Activated T-cell treated with anti-CD3 and anti-CD28 coated beads, Interleukin-2, amount 50 U/mL, for 1 hour (primary cell): ENCODE data around the gene TRERF1.
"Not testable (repeated sequence)": the region's sequence is repeated elsewhere in the genome, so short reads cannot be mapped to it uniquely, and the experiment has no call there.

Source experiments
- DNase-seq: peaks from one replicate; pipeline ENCODE4 v3.0.0-alpha.2; 2020

Gene TRERF1

DNA sequence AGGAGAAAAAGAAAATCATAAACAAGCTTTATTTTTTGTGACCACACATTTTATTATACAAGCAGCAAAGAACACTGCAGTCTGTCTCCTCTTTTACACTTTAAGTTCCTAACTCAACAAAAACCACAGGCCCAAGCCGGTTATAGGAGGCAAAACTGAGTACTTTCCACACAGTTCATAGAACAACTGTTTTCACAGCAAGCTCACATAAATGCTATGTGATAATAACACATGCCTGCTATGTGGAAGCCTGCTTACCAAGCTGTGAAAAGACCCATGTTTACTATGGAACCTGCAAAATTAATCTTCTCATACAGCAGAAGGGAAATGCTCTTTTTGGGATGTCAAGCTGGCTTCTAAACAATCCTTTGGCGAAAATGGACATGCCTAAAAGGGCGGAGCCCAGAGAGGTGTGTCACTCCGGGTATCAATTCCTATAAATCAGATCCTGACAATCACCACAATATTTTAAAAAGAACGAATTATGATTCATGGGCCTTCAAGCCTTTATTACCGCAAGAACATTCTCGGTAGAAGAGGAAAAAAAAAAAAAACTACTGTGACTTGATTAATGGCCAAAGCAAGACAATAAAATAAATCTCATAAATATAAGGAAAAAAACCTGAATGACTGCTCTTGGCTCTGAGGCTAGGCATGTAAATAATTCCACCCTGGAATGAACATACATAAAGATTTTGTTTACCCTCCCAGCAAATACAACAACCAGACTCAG lies 2.6 kb downstream of the TRERF1 start:
- DNase-seq: no peak

DNA sequence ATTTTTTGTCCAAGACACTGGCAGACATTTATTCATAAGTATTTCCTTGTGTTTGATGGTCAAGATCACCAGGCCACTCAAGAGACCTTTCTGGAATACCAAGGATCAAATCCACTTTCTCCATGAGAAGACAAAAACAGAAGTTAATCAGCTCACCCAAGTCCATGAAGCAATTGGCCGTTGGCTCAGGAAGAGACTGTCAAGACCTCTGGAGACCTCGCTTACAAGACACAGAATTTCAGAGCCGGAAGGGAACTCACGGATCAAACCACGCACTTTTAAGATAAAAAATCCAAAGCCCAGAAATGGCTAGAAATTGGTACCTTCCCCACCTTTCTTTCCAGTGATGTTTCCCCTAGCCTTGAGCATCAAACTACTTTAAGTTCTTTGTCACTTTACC lies 3.3 kb downstream of the TRERF1 start:
- DNase-seq: no peak

DNA sequence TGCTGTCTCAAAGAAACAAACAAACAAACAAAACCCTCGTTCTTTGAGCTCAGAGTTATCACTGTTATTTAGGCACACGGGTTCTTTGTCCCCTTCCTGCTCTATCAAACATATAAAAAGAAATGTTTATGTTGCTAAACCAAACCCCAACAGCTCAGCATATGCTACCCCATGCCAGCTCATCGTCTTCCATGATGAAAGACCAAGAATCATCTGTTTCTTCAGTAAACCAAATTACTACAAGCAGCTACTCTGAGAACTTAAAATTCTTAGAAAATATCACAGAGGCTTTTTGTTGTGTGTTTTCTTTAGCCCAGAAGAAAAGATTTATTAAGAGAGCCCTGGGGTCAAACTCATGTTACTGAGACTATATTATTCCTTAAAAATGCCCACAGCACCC lies 4.7 kb downstream of the TRERF1 start:
- no peak for DNase-seq

DNA sequence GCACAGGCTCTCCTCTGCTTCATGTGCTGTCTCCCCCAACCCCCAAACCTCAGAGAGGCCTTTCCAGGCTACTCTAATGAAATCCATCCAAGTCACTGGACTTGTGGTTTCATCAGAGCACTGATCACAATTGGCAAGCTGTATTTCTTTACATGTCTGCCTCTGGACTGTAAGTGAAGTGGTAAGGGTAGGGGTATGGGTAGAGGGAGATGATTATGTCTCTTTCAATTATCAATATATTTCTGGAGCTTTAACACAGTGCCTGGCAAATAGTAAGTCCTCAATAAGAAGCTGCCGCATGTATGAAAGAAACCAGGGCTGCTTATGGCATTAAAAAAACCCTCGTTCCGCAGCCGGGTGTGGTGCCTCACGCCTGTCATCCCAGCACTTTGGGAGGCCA lies 5.4 kb downstream of the TRERF1 start:
- no peak for DNase-seq

DNA sequence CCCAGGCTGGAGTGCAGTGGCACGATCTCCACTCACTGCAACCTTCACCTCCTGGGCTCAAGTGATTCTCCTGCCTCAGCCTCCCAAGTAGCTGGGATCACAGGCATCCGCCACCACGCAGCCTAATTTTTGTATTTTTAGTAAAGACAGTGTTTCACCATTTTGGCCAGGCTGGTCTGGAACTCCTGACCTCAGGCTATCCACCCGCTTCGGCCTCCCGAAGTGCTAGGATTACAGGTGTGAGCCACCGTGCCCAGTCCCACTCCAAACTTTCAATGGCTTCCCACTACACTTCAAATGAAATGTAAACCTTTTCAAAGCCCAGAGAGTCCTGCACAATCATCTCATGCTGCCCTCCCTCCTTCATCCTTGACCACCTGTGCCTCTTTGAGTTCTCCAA lies 5.8 kb downstream of the TRERF1 start:
- DNase-seq: not testable (repeated sequence)

DNA sequence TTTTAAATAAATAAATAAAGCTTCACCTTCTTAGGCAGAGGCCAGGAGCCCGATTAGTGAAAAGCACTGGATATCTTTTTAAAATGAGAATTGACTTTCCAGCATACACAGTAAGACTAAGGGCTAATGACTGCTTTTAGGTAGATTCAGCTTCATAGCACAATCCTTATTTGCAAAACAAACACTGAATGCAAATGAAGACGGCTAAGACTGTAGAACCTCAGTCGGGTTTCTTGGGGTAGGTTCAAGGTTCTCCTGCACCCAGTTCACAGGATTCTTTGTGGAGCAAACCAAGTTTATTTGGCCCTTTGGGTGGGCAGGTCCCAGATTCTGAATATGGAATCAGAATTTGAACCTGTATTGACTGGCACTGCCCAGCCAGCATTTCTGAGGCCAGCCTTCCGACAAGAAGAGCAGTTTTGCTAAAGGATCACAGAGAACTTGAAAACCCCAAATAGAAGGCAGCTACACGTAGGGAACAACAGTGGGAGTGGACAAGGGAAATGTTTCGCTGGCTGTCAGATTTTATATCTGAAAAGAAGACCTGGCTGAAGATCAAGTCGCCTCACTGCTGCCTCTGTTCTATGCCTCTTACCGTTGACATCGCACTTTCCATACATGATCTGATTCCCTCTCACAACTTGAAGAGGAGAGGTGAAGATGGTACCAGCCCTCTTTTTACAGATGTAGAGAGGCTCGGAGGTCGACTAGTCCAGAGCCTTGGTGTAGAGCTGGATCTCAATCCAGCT lies 8.2 kb downstream of the TRERF1 start:
- no peak for DNase-seq

DNA sequence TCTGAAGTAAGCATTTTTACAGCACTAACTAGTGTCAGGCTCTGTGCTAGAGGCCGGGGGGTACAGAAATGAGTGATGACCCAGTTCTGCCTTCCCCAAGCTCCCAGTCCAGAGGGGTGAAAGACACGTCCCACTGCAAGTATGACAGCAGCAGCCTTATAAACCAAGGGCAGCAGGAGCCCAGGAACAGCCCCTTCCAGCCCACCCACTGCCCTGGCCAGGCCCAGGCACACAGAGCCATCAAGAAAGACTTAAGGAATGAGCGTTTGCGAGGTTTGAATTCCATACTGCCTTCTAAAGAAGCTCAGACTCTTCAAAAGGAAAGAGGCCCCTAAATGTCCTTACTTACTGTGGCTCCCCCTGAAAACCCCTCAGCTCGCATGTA lies 10.0 kb downstream of the TRERF1 start:
- DNase-seq: no peak

DNA sequence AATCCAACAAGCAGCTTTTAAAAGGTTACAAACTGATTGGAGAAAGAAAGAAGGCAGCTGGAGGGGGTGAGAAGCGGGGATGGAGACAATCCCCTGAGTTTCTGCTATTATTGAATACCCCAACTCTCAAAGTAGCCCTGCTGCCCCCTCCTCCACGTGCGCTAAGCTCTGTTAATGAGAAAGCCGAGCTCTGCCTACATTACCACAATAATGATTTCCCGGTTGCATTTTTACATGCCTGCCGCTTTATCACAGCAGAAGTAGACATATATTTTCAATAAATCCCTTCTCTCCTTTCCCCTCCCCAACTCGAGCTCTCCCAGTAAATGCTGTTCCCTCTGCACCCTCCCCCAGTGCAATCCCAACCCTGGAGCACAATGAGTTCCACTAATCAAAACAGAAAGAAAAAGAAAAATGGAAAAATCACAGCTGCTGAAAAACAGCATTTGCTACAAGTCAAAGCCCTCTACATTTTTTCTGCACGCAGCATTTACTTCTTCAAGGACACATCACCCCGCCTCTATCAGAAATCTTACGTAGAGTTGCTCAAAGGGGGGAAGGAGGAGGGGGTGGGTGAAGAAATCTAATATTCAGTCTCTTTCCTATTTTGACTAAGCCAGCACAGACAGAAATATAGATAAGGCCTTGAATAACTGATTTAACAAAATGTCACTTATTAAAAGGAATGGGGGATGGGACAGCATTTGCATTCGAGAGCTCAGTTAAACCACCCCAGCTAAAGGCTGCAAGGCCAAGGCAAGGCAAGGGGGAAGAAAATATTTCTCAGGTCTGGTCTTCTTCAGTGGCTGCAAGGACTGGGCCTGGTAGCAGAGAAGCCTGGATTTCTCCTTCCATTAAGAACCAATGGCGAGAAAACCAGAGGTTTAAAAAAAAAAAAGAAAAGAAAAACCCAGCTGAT lies 10.7 kb downstream of the TRERF1 start:
- DNase-seq: no peak

DNA sequence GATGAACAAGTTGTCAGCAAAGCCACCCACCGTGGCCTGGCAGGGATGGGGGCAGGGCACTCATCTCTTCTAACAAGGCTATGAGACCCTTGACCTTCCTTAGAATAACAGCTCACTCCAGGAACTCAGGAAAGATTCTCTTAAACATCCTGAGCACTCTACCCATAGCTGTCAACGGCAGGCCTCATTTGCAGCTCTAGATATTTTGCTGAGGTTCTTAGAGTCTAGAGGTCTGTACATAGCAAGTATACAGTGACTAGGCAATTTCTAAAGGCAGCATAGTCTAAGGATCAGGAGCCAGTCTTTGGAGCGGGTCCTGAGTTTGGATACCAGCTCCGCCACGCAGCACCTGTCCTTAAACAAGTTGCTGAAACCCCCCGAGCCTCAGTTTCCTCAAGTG lies 11.7 kb downstream of the TRERF1 start:
- DNase-seq: no peak

DNA sequence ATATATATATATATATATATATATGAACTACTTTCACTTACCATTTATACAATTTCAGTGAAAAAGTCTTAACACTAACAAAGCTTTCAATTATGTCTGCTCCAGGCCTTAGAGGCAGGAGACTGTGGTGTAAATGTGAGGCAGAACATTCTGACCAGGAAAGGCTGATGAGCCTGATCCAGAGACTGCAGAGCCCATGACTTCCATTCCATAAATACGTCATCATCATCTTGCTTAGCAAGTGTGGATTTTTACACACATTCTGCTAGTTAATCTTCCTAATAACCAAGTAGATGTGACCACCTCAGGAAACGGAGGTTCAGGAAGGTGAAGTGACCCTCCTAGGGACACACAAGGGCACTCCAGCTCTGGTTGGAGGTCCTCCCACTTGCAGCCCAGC lies 14.9 kb downstream of the TRERF1 start:
- DNase-seq: no peak

DNA sequence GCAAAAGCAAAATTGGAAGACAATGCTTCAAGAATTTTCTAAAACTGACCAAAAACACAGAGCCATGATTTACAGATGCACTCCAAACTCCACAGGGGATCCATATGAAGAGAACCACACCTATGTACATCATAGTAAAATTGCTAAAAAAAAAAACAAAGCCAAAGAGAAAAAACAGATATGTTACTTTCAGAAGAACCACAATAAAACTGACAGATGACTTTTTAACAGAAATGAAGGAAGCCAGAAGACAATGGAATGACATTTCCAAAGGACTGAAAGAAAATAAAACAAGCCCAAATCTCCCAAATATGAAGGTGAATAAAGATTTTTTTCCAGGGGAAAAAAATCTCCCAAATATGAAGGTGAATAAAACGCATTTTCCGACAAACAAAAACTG lies 17.5 kb downstream of the TRERF1 start:
- DNase-seq: no peak

DNA sequence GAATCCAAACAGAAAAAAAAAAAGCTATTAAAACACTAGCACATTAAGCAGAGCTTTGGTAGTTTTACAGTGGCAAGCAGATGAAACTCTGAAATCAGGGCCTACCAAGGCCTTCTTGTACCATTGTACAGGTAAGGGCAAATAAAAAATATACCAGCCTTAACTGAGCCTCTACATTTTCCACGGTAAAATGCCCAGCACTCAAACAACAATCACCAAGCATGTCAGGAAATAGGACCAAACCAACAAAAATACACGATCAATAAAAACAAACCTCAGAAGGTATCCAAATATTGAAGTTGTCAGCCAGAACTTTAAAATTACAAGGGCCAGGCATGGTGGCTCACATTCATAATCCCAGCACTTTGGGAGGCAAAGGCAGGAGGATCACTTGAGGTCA lies 18.3 kb downstream of the TRERF1 start:
- no peak for DNase-seq

DNA sequence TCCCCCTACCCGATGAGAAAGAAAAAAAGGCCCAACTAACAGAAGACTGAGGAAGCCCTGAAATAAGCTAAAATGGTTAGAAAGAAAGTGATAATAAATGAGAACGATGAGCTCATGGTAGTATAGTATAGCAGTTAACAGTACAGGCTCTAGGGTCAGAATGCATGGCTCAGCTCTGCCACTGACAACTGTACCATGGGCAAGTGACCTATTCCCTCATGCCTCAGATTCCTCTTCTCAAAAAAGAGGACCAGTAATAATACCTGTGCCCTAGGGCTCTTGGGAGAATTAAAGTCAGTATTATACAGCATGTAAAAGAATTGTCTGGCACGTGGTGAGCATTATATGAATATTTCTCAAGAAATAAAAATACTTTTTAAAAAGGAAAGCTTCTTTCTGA lies 19.8 kb downstream of the TRERF1 start:
- no peak for DNase-seq

DNA sequence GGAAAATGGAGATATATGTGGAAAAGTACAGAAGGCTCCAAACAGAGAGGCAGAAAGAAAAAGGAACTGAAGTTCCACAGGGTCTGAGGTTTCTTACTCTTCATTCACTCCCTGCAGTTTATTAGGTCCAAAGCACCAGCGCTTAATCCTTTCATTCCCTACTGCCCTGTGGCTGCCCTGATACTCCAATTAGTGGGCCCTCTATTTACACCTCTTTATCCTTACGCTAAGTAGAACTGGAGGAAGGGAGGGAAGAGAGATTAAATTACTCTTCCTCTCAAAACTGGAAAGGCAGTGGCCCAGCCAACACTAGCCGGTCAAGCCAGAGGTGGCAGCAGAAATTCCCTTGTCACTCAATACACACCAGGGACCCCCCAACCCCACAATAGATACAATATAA lies 20.4 kb downstream of the TRERF1 start:
- no peak for DNase-seq

DNA sequence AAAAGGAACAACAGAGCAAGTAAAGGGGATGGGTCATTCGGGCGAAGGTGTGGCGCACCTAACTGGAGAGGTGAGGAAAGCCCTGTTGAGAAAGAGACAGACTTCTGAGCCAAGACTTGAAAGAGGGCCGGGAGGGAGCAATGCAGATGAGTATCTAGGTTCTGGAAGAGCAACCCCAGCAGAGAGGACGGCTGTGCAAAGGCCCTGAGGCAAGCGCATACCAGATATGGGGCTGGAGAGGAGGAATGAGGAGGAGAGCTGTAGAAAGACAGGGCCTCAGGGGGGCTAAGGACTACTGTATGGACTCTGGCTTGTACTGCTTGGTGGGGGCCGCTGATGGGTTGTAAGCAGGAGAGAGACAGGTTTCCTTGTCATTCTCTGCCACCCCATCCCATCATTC lies 21.9 kb downstream of the TRERF1 start:
- no peak for DNase-seq

DNA sequence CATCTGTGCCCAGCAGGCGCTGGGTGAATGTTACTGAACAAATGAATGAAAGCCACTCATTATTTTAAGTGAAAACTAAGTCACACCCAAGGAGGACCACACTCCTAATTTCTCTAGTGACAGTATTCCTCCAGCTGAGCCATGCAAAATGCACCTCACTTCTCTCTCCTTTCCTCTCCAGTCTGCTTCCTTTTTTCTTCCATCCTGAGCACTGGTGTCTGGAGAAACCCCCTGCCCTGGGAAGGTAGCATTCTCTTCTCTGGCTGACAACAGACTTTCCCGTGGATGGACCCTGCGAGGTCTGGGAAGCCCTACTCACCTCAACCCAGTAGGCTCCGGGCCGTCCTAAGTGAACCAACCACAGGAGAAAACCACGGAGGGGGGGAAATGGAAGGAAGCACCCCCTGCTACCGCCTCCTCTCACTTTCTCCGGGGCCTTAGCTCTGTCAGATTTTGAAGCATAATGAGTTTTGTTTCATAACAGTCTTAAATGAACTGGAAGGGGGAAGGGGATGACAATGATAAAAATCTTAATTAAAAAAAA lies 22.6 kb downstream of the TRERF1 start:
- no peak for DNase-seq

DNA sequence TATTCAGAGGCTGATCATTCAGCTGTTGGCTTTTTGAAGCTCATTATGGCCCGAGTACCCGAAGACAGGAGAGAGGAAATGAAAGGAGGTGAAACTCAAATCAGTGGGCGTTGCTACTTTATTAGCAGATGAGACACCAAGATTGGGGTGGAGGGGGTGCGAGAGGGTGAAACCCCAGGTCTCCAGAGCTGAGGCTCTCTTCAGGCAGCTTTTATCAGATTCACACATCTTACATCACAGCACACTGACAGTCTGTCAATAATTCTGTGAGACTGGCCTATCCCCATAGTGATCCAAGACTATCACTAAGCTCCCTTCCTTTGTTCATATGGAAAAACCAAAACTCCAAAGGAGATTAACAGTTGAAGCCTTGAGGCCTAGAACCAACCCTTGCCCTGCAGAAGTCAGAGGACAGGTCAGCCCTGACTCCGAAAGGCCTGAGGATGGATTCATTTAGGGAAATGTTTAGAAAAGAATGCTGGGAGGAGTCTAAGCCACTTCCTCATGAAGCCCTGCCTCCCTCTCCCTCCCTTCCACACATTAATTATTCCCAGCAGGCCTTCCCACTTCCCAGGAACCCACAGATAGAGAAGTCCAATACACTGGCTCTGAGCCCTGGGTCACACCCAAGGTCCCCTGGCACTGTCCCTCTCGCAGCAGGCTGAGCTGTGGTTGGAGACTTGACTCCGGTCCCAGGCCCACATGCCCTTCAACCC lies 23.2 kb downstream of the TRERF1 start:
- DNase-seq: no peak

DNA sequence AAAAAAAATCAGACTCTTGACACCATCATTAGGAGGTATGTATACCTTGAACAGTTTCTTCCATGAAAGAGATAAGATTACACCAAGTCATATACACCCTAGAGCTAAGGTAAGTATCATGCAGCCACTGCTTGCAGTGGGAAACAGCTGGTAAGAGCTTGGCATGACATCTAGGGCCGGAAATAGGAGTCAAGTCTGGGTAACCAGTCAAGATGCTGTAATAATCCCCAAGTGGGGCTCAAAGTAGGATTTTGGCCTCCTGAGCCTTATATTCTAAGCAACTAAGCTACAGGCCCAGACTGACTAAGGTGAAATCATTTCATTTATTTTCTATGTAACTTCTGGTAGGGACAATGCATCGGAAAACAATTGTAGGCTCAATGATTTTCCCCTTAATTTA lies 23.9 kb downstream of the TRERF1 start:
- no peak for DNase-seq

DNA sequence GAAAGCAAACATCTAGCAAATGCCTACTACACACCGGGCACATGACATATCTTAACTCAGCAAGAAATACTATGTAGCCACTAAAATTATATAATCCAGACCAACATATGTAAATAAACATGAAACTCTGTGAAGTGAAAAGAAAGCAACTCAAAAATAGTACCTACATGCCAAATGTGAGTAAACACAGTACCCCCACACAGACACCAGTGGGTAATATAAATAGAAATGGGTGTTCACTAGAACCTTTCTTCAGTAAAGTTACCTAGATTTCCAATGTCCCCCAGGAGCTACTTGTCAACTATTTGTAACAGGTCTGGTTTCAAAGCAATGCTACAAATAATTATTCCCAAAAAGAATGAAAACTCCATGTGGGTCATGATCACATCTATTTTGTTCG lies 25.5 kb downstream of the TRERF1 start:
- no peak for DNase-seq

DNA sequence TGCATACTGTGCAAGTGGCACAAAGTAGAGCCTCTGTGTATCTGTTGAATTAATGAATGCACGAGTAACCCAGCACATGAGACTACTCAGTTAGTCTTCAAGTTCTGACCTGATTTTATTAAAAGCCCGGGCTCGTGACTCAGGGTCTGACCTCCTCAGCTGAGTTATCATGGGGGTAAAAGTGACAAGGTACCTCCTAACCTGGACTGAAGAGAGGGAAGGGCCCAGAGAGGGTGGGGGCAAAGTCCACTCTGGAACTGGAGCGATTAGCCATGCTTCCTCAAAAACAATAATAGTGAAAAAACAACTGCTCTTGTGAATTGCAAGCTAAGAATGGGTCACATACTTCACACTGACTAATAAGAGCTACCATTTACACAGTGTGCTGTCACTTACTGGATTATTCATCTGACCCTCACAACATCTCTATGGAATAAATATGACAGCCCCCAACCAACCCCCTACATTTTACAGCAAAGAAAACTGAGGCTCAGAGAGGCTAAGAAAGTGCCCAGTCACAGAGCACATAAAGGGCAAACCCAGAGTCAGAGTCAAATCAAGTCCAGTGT lies 26.7 kb downstream of the TRERF1 start:
- DNase-seq: no peak

DNA sequence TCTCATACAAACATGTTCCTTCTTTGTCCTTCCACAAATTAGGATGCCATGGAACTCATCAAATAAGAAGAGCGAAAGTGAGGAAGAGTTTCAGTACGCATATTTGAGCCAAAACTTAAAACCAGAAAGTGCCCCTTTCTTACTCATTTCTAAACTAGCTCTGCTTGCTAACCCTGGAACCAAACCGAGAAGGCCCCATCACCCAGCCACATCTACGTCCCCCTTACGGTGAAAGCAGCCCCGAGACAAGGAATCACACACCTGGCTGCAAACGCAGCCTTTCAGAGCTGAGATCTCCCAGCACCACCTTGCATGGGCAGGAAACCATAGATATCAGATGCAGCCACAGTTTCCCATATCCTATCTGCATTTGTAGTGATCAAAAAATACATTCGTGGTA lies 28.5 kb downstream of the TRERF1 start:
- no peak for DNase-seq

DNA sequence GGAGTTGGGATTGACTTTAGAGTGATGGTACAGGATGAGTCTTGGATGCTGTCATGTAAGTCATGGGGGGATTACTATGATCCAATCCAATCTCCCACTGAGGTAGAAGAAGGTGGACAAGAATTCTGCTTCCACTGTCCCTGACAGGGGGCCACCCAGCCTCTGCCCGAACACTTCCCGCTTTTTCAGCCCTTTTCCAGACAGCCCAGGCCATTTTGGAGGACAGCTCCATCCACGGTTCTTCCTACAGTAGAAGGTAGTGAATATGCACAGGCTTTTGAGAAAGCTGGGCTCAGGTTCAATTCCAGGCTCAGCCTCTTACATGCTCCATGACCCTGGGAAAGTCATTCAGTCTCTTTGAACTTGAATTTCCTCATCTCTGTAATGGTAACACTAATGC lies 31.0 kb downstream of the TRERF1 start:
- DNase-seq: no peak
